Fibroblast of lung (primary cell): ENCODE results near the gene SLC16A8. TPM values are rescaled to one million over a fixed set of nuclear protein-coding genes. Genes with fewer than 3 reads are reported as not detected.

Source experiments
- DNase-seq, 2 donors: peaks; one replicate each; pipeline versions ENCODE4 v3.0.0 to v3.0.0-alpha.2; 2010; ENCODE audit warnings: low read depth in 2 of 2
- H2AFZ ChIP-seq: 2 replicates; pipeline ENCODE4 v1.5.1; 2012; ENCODE audit warnings: low read length, control low read depth, inconsistent platforms
- H3K27ac ChIP-seq: 2 replicates; pipeline ENCODE4 v1.5.1; 2011; ENCODE audit warnings: low read length, control low read depth; ENCODE audit not compliant: insufficient read depth
- H3K27me3 ChIP-seq: 2 replicates; pipeline ENCODE4 v1.5.1; 2011; ENCODE audit warnings: mild to moderate bottlenecking, low read length; ENCODE audit not compliant: control insufficient read depth, insufficient read depth
- H3K36me3 ChIP-seq: 2 replicates; pipeline ENCODE4 v1.5.1; 2011; ENCODE audit warnings: low read length; ENCODE audit not compliant: control insufficient read depth, insufficient read depth
- H3K4me1 ChIP-seq: 2 replicates; pipeline ENCODE4 v1.5.1; 2011; ENCODE audit warnings: low read length; ENCODE audit not compliant: control insufficient read depth, insufficient read depth; ENCODE audit errors: extremely low read depth
- H3K4me2 ChIP-seq: 2 replicates; pipeline ENCODE4 v1.5.1; 2011; ENCODE audit warnings: low read length, control low read depth; ENCODE audit not compliant: insufficient read depth; ENCODE audit errors: extremely low read depth
- H3K4me3 ChIP-seq, 4 experiments: fragments of 200-600 bp in 1 of 4; sonication (generic) in 1 of 4; replicated peaks in 1 of 4; 2 replicates each; pipeline ENCODE4 v1.5.1; 2011 to 2016; ENCODE audit warnings: low read length in 4 of 4, low read depth in 3 of 4, mild to moderate bottlenecking in 3 of 4, control low read depth in 2 of 4, inconsistent platforms in 1 of 4, mixed read lengths in 1 of 4; ENCODE audit not compliant: insufficient read depth in 1 of 4; ENCODE audit errors: control extremely low read depth in 1 of 4
- H3K79me2 ChIP-seq: 2 replicates; pipeline ENCODE4 v1.5.1; 2012; ENCODE audit warnings: mild to moderate bottlenecking, low read length, inconsistent platforms; ENCODE audit not compliant: control insufficient read depth, insufficient read depth
- H3K9ac ChIP-seq: 2 replicates; pipeline ENCODE4 v1.5.1; 2011; ENCODE audit warnings: mild to moderate bottlenecking, low read length, control low read depth; ENCODE audit not compliant: insufficient read depth
- H3K9me3 ChIP-seq: 2 replicates; pipeline ENCODE4 v1.5.1; 2012; ENCODE audit warnings: low read depth, low read length; ENCODE audit not compliant: control insufficient read depth, insufficient read depth
- H4K20me1 ChIP-seq: 2 replicates; pipeline ENCODE4 v1.5.1; 2011; ENCODE audit warnings: low read length; ENCODE audit not compliant: control insufficient read depth, insufficient read depth; ENCODE audit errors: extremely low read depth
- CTCF ChIP-seq, 2 donors: IDR thresholded peaks in 1 of 2; conservative IDR thresholded peaks in 1 of 2; 1 replicate in 1 of 2; 2 replicates in 1 of 2; pipeline ENCODE4 v1.5.1; 2011 to 2012; ENCODE audit warnings: low read length in 2 of 2, control low read depth in 1 of 2, inconsistent platforms in 1 of 2, low read depth in 1 of 2, mild to moderate bottlenecking in 1 of 2
- EZH2 ChIP-seq: IDR thresholded peaks from 2 replicates; pipeline ENCODE4 v1.5.1; 2012; ENCODE audit warnings: low read length, control low read depth, mild to moderate bottlenecking; ENCODE audit errors: missing control alignments
- polyA plus RNA-seq, 2 donors: library from polyadenylated mRNA; depleted of rRNA in 1 of 2; stranded (reverse) in 1 of 2; unstranded in 1 of 2; fragments of >200 nt; gene quantifications; 2 replicates each; pipeline ENCODE4 v1.2.1, GENCODE V29; 2011 to 2012; ENCODE audit warnings: missing spikeins in 1 of 2
- total RNA-seq: library from RNA; depleted of rRNA; stranded (reverse); fragments of >200 nt; gene quantifications from 2 replicates; pipeline ENCODE4 v1.2.1, GENCODE V29; 2014

The SLC16A8 gene
- total and polyA plus RNA-seq, 2 donors (not counting 1 experiment from before 2014, with no cell fraction given), result under 0.01 TPM; not detected in 1

GRCh38 chr22:38034278-38034882 is 49.6 kb downstream of the SLC16A8 start:
- H3K9me3 ChIP-seq, result no peaks in the 10 kb centered on the region
- peak overlapping the region; percentile 66 for H3K27ac ChIP-seq
- no peak overlapping the region for H3K4me2 ChIP-seq
- H3K4me1 ChIP-seq, result peaks cover 30% of the 10 kb centered on the region
- DNase-seq, result peak; percentile 91
- no peaks in the 10 kb centered on the region for H3K79me2 ChIP-seq
- H3K36me3 ChIP-seq, result no peaks in the 10 kb centered on the region
- no peak for TF ChIP-seq CTCF (conservative IDR thresholded peaks at IDR 0.05 in 1 of 2, IDR thresholded peaks at IDR 0.05 in 1 of 2; ENCODE audit: low read depth in 1 of 2, low read length in 2 of 2)
- no peak for TF ChIP-seq EZH2
- peaks cover 2% of the 10 kb centered on the region for H3K27me3 ChIP-seq
- no peak overlapping the region for H3K9ac ChIP-seq
- peak overlapping the region; percentile 25 for H2AFZ ChIP-seq
- no peaks in the 10 kb centered on the region for H4K20me1 ChIP-seq
- H3K4me3 ChIP-seq, result no peak overlapping the region

GRCh38 chr22:38033522-38034277 is 50.3 kb downstream of the SLC16A8 start:
- TF ChIP-seq EZH2 (no peak), CTCF (conservative IDR thresholded peaks at IDR 0.05 in 1 of 2, IDR thresholded peaks at IDR 0.05 in 1 of 2; ENCODE audit: low read depth in 1 of 2, low read length in 2 of 2) (no peak)
- Histone ChIP-seq H4K20me1 (no peaks in the 10 kb centered on the region), H3K4me2 (no peak overlapping the region), H3K79me2 (no peaks in the 10 kb centered on the region), H3K4me1 (peaks cover 30% of the 10 kb centered on the region), H3K9ac (no peak overlapping the region), H3K4me3 (no peak overlapping the region), H3K9me3 (no peaks in the 10 kb centered on the region), H3K27ac (peak overlapping the region; percentile 66), H3K27me3 (peaks cover 4% of the 10 kb centered on the region), H2AFZ (peak overlapping the region; percentile 25), H3K36me3 (no peaks in the 10 kb centered on the region)
- no peak for DNase-seq

GRCh38 chr22:38032681-38033521 is 51.1 kb downstream of the SLC16A8 start:
- no peaks in the 10 kb centered on the region for H3K9me3 ChIP-seq
- H3K4me2 ChIP-seq, result no peak overlapping the region
- H3K9ac ChIP-seq, result no peak overlapping the region
- peaks cover 4% of the 10 kb centered on the region for H3K27me3 ChIP-seq
- peaks cover 30% of the 10 kb centered on the region for H3K4me1 ChIP-seq
- H3K27ac ChIP-seq, result peak overlapping the region; percentile 66
- no peak overlapping the region for H2AFZ ChIP-seq
- H3K36me3 ChIP-seq, result no peaks in the 10 kb centered on the region
- H3K79me2 ChIP-seq, result no peaks in the 10 kb centered on the region
- H4K20me1 ChIP-seq, result no peaks in the 10 kb centered on the region
- TF ChIP-seq EZH2 (no peak), CTCF (conservative IDR thresholded peaks at IDR 0.05 in 1 of 2, IDR thresholded peaks at IDR 0.05 in 1 of 2; ENCODE audit: low read depth in 1 of 2, low read length in 2 of 2) (no peak)
- no peak overlapping the region for H3K4me3 ChIP-seq
- DNase-seq, result peak; percentile 69 to 82
